HepG2 (cell line): ENCODE results near the gene IGFBP7. TPM values are rescaled to one million over a fixed set of nuclear protein-coding genes. Genes with fewer than 3 reads are reported as not detected.
A peak's percentile ranks its signal among the peaks of the same experiment; 100 is the strongest.

ENCODE experiments used
- ATAC-seq: fragments of 200-7000 bp; cut with Tn5 transposase; 3 replicates; pipeline ENCODE4 v1.9.1; 2020; ENCODE audit warnings: mild to moderate bottlenecking, moderate library complexity
- BruUV-seq: library from RNA; stranded (reverse); fragments of 400-500 nt; replicated peaks from 2 replicates; lab custom pipeline; 2021; lab: Mats Ljungman, UMichigan
- CTCF ChIA-PET: fragments of 300-600 bp; formaldehyde crosslinking; extraction: SDS; loops from one replicate; lab custom pipeline; 2021; ENCODE audit warnings: low total read pairs, inconsistent platforms, low intra/inter-chr PET ratio; lab: Yijun Ruan, JAX
- POLR2A ChIA-PET: fragments of 350-600 bp; sonication (Branson Sonifier 250); formaldehyde crosslinking; loops from one replicate; lab custom pipeline; 2020; ENCODE audit warnings: antibody characterized with exemption, inconsistent platforms; lab: Yijun Ruan, JAX
- DNase-seq: peaks from one replicate; pipeline ENCODE4 v3.0.0-alpha.2; 2015; ENCODE audit warnings: low spot score
- FAIRE-seq: peaks from 3 replicates; lab custom pipeline; 2011; peaks lifted over from hg19 to GRCh38; lab: Jason Lieb, UNC
- H2AFZ ChIP-seq: one replicate; pipeline ENCODE4 v1.6.1; 2011; ENCODE audit warnings: low read length, inconsistent platforms
- H3K27ac ChIP-seq: fragments of 300-600 bp; 3 replicates; pipeline ENCODE4 v1.8.0; 2011; ENCODE audit warnings: mixed run types, mild to moderate bottlenecking, mixed read lengths, low read length, inconsistent platforms; ENCODE audit not compliant: insufficient read depth; ENCODE audit errors: extremely low read length
- H3K27me3 ChIP-seq, 2 experiments: fragments of 200-600 bp in 1 of 2; 2 replicates in 1 of 2; 3 replicates in 1 of 2; pipeline versions ENCODE4 v1.6.0 to v1.8.0; 2011; ENCODE audit warnings: low read length in 2 of 2, mild to moderate bottlenecking in 2 of 2, moderate library complexity in 2 of 2, inconsistent platforms in 1 of 2; ENCODE audit not compliant: insufficient read depth in 2 of 2, control insufficient read depth in 1 of 2
- H3K36me3 ChIP-seq, 2 experiments: fragments of 200-600 bp in 1 of 2; replicated peaks in 1 of 2; 2 replicates in 1 of 2; 3 replicates in 1 of 2; pipeline versions ENCODE4 v1.5.1 to v1.8.0; 2011; ENCODE audit warnings: low read length in 2 of 2, inconsistent platforms in 1 of 2; ENCODE audit not compliant: insufficient read depth in 2 of 2, control insufficient read depth in 1 of 2
- H3K4me1 ChIP-seq: 2 replicates; pipeline ENCODE4 v1.5.1; 2012; ENCODE audit warnings: low read length, inconsistent platforms; ENCODE audit not compliant: insufficient read depth
- H3K4me2 ChIP-seq: 2 replicates; pipeline ENCODE4 v1.6.0; 2011; ENCODE audit warnings: low read depth, low read length, inconsistent platforms
- H3K4me3 ChIP-seq, 3 experiments: fragments of 200-600 bp in 1 of 3; sonication (generic), shearing (Covaris generic) in 1 of 3; replicated peaks in 1 of 3; 2 replicates each; pipeline ENCODE4 v1.5.1; 2011 to 2016; ENCODE audit warnings: low read length in 3 of 3, inconsistent platforms in 2 of 3, low read depth in 2 of 3, mild to moderate bottlenecking in 2 of 3, control low read depth in 1 of 3, mixed read lengths in 1 of 3; ENCODE audit not compliant: insufficient read depth in 1 of 3
- H3K79me2 ChIP-seq: one replicate; pipeline ENCODE4 v1.6.1; 2011; ENCODE audit warnings: low read length, inconsistent platforms; ENCODE audit not compliant: insufficient read depth
- H3K9ac ChIP-seq: 2 replicates; pipeline ENCODE4 v1.6.0; 2011; ENCODE audit warnings: mild to moderate bottlenecking, low read depth, low read length, inconsistent platforms; ENCODE audit not compliant: insufficient read depth
- H3K9me3 ChIP-seq: 2 replicates; pipeline ENCODE4 v1.5.1; 2012; ENCODE audit warnings: mild to moderate bottlenecking, low read length
- H4K20me1 ChIP-seq: 2 replicates; pipeline ENCODE4 v1.6.0; 2011; ENCODE audit warnings: inconsistent platforms, mild to moderate bottlenecking, low read length, moderate library complexity; ENCODE audit not compliant: insufficient read depth
- CENPX ChIP-seq: sonication (generic); formaldehyde crosslinking; IDR thresholded peaks from 2 replicates; pipeline ENCODE4 v1.9.0; 2021; ENCODE audit warnings: mild to moderate bottlenecking, missing genetic modification reagents, moderate library complexity
- DMAP1 ChIP-seq: IDR thresholded peaks from 2 replicates; pipeline ENCODE4 v1.6.1; 2016
- ELF4 ChIP-seq: sonication (generic); formaldehyde crosslinking; IDR thresholded peaks from 2 replicates; pipeline ENCODE4 v1.5.0; 2020; ENCODE audit warnings: missing genetic modification reagents, mild to moderate bottlenecking, moderate library complexity, borderline replicate concordance
- HNF1B ChIP-seq: sonication (generic); formaldehyde crosslinking; IDR thresholded peaks from 2 replicates; pipeline ENCODE4 v1.5.1; 2020; ENCODE audit warnings: mild to moderate bottlenecking, moderate library complexity, missing genetic modification reagents
- MAF1 ChIP-seq: sonication (generic); formaldehyde crosslinking; IDR thresholded peaks from 2 replicates; pipeline ENCODE4 v1.5.0; 2020; ENCODE audit warnings: missing genetic modification reagents, borderline replicate concordance
- MNT ChIP-seq: fragments of 450-650 bp; IDR thresholded peaks from 2 replicates; pipeline ENCODE4 v1.6.1; 2016
- SMARCE1 ChIP-seq: fragments of 450-650 bp; IDR thresholded peaks from 2 replicates; pipeline ENCODE4 v1.6.1; 2017; ENCODE audit warnings: borderline replicate concordance
- SRF ChIP-seq: IDR thresholded peaks from 2 replicates; pipeline ENCODE4 v1.6.1; 2011; ENCODE audit warnings: mild to moderate bottlenecking, low read depth, low read length, moderate library complexity
- ZBTB26 ChIP-seq: IDR thresholded peaks from 2 replicates; pipeline ENCODE4 v1.6.1; 2016; ENCODE audit warnings: missing compliant biosample characterization, missing genetic modification reagents, borderline replicate concordance
- ZNF724P ChIP-seq: sonication (generic); formaldehyde crosslinking; IDR thresholded peaks from 2 replicates; pipeline ENCODE4 v1.8.0; 2022; ENCODE audit warnings: missing genetic modification reagents, borderline replicate concordance
- ZUFSP ChIP-seq: sonication (generic); formaldehyde crosslinking; IDR thresholded peaks from 2 replicates; pipeline ENCODE4 v1.9.0; 2021; ENCODE audit warnings: missing genetic modification reagents, mild to moderate bottlenecking, borderline replicate concordance
- WGBS: methylation state at CpG from one replicate; pipeline ENCODE4 v1.1.6; 2017; ENCODE audit warnings: low lambda C conversion rate; 5-methylcytosine and 5-hydroxymethylcytosine counted together
- in situ Hi-C: cut with HindIII; loops from 2 replicates; pipeline ENCODE4 v1.10.0; 2017; ENCODE audit warnings: low pct_unique_long_range_greater_than_20kb; ENCODE audit not compliant: extremely low pct_ligation_motif_present
- intact Hi-C: fragments of 100-400 bp; cut with micrococcal nuclease; formaldehyde crosslinking; loops from one replicate; pipeline ENCODE4 v1.10.0; 2022; ENCODE audit not compliant: unreplicated experiment
- polyA plus RNA-seq, 8 experiments: library from polyadenylated mRNA; depleted of rRNA in 3 of 8; stranded (reverse) in 7 of 8; unstranded in 1 of 8; fragments of >200 nt; fragmentation: Illumina TruSeq in 4 of 8; extraction: Trizol in 4 of 8; gene quantifications; 2 replicates each; pipeline versions ENCODE4 v1.2.1 to v1.2.3, GENCODE V29; 2011 to 2016; ENCODE audit warnings: low read depth in 4 of 8, missing spikeins in 1 of 8, mixed read lengths in 1 of 8; ENCODE audit not compliant: insufficient read depth in 1 of 8
- total RNA-seq, 5 experiments: library from RNA; depleted of rRNA; stranded (reverse); fragments of >200 nt; fragmentation: Illumina TruSeq; extraction: Trizol; gene quantifications; 2 replicates each; pipeline ENCODE4 v1.2.3, GENCODE V29; 2016; ENCODE audit warnings: low read depth in 1 of 5

The IGFBP7 gene
- total and polyA plus RNA-seq, 2 of the 13 experiments (the other 11 are each of a cell fraction or from before 2014, with no cell fraction given) = 1.1 to 1.3 TPM

GRCh38 chr4:57034520-57034919 is 75.7 kb downstream of the IGFBP7 start:
- POLR2A ChIA-PET = interaction anchor here (1.5 kb wide), 1 partner anchor 9 kb away, joined by 4 read pairs; no protein-coding TSS in a partner anchor
- no TSS peak for BruUV-seq
- ATAC-seq = no peak

GRCh38 chr4:57023104-57023503 is 87.1 kb downstream of the IGFBP7 start:
- no peak for ATAC-seq
- POLR2A ChIA-PET = no interaction called here
- CTCF ChIA-PET = no interaction called here
- DNase-seq = no peak
- Histone ChIP-seq H3K27me3 (no peaks in the 10 kb centered on the region), H3K9me3 (no peaks in the 10 kb centered on the region), H3K9ac (no peak overlapping the region), H3K79me2 (no peaks in the 10 kb centered on the region), H3K4me3 (no peak overlapping the region), H2AFZ (no peak overlapping the region), H3K36me3 (peaks cover 20 to 79% of the 10 kb centered on the region in 2 experiments), H4K20me1 (no peaks in the 10 kb centered on the region), H3K4me2 (no peak overlapping the region), H3K4me1 (no peaks in the 10 kb centered on the region), H3K27ac (no peak overlapping the region)
- no TSS peak for BruUV-seq
- WGBS = 98% methylated on average over 4 of the region's 4 CpGs
- intact Hi-C loops (no loop called here), in situ Hi-C loops (no loop called here)
- FAIRE-seq = no peak
- TF ChIP-seq SRF (no peak), HNF1B (CRISPR knock-in tag) (no peak), CENPX (no peak), SMARCE1 (no peak), ZUFSP (CRISPR knock-in tag) (no peak), ZBTB26 (CRISPR knock-in tag) (no peak), DMAP1 (no peak), ELF4 (CRISPR knock-in tag) (no peak), ZNF724P (no peak)

More at GRCh38 chr4:57034520-57034919, 75.7 kb downstream of the IGFBP7 start:
- no peaks in the 10 kb centered on the region for H3K9me3 ChIP-seq
- no peaks in the 10 kb centered on the region for H3K79me2 ChIP-seq
- H3K9ac ChIP-seq = no peak overlapping the region
- no peak for FAIRE-seq
- no peak overlapping the region for H2AFZ ChIP-seq
- TF ChIP-seq MNT (peak; percentile 83), MAF1 (CRISPR knock-in tag) (no peak)
- H3K4me3 ChIP-seq = no peak overlapping the region
- no peak for DNase-seq
- no peaks in the 10 kb centered on the region for H4K20me1 ChIP-seq
- 89% methylated on average over 3 of the region's 3 CpGs for WGBS
- in situ Hi-C loops (no loop called here), intact Hi-C loops (no loop called here)
- no peaks in the 10 kb centered on the region for H3K4me1 ChIP-seq
- H3K36me3 ChIP-seq = peaks cover 6 to 21% of the 10 kb centered on the region in 2 experiments
- no peak overlapping the region for H3K4me2 ChIP-seq
- CTCF ChIA-PET = no interaction called here
- no peak overlapping the region for H3K27ac ChIP-seq
- H3K27me3 ChIP-seq = peaks cover 0 to 5% of the 10 kb centered on the region in 2 experiments; a peak in 1 of 5 replicates
